ENCODE results near the gene LRP5. TPM values are rescaled to one million over a fixed set of nuclear protein-coding genes. Genes with fewer than 3 reads are reported as not detected.

The LRP5 gene
- total RNA-seq, 1 experiment from 2014 or later: 15.4 TPM

DNA sequence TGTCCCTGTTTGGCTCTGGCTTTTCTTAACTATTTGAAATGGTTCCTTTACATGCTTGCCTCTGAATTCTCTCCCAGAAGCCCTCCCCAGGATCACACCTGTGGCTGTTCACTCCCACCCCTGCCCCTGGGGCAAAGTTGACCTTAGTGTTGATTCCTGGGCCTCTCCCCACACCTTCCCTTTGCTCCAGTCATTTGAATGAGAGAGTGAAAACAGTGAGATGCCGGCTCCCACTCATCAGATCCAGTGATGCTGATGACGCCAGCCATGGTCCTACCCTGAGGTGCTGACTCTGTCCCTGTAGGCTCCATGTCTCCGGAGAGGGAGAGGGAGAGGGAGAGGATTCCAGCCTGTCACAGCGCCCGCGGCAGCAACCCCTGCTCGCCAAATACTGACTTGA, 40.7 kb downstream of the LRP5 start:
- no peak for DNase-seq (ENCODE audit: low read depth)
- in situ Hi-C loops (cut with HindIII; ENCODE audit: low pct_unique_long_range_greater_than_20kb, low sequenced_read_pairs): no loop called here

DNA sequence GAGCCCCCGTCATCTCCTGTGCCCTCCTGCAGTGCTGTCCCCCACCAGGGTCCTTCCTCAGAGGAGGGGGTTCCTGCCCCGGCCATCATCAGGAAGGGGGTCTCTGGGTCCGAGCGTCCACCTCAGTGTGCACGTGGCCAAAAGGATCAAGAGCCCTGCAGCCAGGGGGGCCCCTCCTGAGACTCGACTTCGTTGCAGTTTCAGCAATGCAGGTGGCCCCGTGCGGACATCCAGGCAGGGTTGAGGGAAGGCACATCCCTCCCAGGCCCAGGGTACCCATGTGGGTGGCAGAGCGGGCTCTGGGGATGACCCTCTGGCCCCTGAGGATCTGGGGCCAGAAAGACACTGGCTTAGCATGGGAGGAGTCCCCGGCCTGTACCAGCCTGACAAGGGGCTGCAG, 41.3 kb downstream of the LRP5 start:
- in situ Hi-C loops (cut with HindIII; ENCODE audit: low pct_unique_long_range_greater_than_20kb, low sequenced_read_pairs): no loop called here
- DNase-seq (ENCODE audit: low read depth): no peak

DNA sequence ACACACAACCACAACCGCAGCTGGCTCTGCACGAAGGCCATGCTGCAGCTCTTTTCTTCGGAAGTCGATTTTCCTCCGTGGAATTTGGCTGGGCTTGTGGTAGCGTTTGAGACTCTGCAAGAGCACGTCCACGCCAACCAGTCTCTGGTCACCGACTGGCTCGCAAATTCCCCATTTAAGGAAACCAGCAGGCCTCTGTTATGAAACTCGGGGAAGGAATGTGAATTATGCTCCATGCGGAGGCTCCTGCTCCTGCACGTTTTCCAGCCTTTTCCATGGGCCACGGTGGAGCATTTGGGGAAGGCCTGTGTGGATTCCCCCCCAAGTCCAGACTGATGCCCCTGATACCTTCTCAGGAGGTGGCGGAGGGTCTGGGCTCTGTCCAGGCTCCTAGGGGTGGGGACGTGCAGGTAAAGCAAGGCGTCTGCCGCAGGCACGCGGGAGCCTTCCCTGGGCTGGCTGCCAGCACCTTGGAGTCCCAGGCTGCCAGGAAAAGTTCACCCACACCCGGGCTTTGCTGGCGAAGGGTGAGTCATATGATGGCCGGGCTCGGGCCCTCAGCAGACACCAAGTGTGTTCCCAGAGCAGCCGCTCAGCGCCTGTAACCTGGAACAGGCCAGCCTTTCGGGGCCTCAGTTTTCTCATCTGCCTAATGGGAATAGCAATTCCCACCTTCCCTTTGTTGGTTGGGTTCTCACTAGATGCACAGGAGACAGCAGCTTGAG, 41.9 kb downstream of the LRP5 start:
- in situ Hi-C loops (cut with HindIII; ENCODE audit: low pct_unique_long_range_greater_than_20kb, low sequenced_read_pairs): no loop called here

DNA sequence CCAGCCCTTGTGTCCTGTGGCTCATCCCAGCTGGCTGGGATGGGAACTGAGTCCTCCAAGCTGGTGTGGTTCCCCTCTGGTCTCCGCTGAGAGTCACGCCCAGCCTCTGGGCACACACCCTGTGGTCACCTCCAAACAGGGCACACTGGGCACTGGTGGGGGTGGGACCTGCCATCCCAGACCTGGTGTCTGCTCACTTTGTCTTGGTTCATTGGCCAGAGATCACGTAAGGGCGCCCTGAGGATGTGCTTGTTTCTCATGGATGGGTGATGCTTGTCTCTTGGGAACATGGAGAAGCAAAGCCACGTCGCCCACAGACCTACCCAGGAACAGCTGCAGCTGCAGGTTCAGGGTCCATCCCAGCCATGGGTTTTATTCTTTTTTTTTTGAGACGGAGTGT, 43.1 kb downstream of the LRP5 start:
- in situ Hi-C loops (cut with HindIII; ENCODE audit: low pct_unique_long_range_greater_than_20kb, low sequenced_read_pairs): no loop called here
- no peak for DNase-seq (ENCODE audit: low read depth)

More for the DNA sequence above, 41.9 kb downstream of the LRP5 start:
- DNase-seq (ENCODE audit: low read depth): peak; percentile 16

DNA sequence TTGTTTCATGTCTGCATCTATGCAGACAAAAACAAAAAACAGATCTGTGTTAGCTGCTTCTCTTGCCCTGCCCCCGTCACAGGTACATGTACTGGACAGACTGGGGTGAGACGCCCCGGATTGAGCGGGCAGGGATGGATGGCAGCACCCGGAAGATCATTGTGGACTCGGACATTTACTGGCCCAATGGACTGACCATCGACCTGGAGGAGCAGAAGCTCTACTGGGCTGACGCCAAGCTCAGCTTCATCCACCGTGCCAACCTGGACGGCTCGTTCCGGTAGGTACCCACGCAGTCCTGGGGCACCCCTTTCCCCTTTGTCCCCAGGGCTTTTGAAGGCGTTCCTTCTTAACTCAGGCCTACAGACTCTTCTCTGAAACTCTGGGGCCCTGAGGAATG, 45.2 kb downstream of the LRP5 start:
- in situ Hi-C loops (cut with HindIII; ENCODE audit: low pct_unique_long_range_greater_than_20kb, low sequenced_read_pairs): no loop called here
- no peak for DNase-seq (ENCODE audit: low read depth)

DNA sequence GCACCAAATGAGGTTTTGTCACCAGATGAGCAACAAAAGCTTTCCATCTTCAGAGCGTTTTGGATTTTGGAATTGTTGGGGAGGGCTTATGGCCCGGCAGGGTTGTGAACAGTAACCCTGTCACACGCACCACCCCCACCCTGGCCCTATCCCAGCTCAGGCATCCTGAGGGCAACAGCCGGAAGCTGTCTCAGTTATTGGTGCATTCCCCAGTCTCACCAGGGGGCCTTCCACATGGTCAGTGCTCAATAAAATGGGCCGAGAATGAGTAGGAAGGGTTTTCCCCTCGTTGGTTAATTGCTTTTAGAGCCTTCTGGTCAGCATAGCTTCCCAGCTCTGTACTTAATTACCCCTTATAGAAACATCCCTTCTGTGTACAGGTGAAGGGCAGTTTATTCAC, 46.0 kb downstream of the LRP5 start:
- in situ Hi-C loops (cut with HindIII; ENCODE audit: low pct_unique_long_range_greater_than_20kb, low sequenced_read_pairs): no loop called here
- DNase-seq (ENCODE audit: low read depth): no peak

DNA sequence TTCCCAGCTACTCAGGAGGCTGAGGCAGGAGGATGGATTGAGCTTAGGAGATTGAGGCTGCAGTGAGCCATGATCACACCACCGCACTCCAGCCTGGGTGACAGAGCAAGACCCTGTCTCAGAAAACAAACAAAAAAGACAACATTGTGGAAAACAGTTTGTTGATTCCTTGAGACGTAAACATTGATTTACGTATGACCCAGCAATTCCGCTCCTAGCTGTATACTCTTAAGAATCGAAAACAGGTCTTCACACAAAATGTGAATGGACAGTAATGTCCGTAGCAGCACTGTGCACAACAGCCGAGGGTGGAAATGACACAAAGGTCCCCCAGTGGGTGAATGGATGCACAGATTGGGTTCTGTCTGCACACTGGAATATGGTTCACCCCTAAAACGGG, 49.3 kb downstream of the LRP5 start:
- DNase-seq (ENCODE audit: low read depth): no peak

DNA sequence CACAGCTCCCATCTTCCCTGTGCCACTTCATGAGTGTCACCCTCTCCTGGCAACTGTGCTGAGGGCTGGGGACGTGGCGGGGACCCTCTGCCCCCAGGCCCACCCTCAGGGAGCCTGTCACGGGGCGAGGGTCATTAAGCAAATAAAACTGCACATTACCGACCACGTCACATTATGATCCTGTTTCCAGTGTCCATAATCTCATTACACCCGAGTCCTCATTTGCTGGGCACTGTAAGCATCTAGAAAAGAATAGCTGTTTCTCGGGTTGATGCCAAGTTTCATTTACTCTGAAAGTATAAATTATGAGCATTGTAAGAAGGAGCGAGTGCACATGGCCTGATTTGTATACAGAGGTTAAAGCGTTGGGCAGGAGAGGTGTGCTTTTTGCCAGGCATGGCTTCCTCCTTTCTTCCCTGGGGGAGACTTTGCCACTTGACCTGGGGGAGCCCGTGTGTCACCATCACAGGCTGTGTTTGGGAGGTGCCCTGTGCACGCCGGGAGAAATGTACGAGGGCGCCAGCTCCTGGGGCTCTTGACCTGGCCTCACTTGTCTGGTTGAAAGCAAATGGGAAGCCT, 50.5 kb downstream of the LRP5 start:
- in situ Hi-C loops (cut with HindIII; ENCODE audit: low pct_unique_long_range_greater_than_20kb, low sequenced_read_pairs): no loop called here
- DNase-seq (ENCODE audit: low read depth): no peak

More for the DNA sequence above, 49.3 kb downstream of the LRP5 start:
- in situ Hi-C loops (cut with HindIII; ENCODE audit: low pct_unique_long_range_greater_than_20kb, low sequenced_read_pairs): no loop called here

DNA sequence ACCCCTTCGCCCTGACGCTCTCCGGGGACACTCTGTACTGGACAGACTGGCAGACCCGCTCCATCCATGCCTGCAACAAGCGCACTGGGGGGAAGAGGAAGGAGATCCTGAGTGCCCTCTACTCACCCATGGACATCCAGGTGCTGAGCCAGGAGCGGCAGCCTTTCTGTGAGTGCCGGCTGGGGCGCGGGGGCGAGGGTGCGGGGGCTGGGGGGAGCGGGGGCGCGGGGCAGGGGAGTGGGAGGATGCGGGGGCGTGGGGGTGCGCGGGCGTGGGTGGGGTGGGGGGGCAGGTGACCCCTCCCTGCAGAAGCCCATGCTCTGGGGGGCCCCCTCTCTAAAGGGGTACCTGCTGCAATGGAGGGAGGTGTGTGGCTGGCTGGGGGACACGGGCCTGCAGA, 51.4 kb downstream of the LRP5 start:
- in situ Hi-C loops (cut with HindIII; ENCODE audit: low pct_unique_long_range_greater_than_20kb, low sequenced_read_pairs): no loop called here
- DNase-seq (ENCODE audit: low read depth): no peak

DNA sequence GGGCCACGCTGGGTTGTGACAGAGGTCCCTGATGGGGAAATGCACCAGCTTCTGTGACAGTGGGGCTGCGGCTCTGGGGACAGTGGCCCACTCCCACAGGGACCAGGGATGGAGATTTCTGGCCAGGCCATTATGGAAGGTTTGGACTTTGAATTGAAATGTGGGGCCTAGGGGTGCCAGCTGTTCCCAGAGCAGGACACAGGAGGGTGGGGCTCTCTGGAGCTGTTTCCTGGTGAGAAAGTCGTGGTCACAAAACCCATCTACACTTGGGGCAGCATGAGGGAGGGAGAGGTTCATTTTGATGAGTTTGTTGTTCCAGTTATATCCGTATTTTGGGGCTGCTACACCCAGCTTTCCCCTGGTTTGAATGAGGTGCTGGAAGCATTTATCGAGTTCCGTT, 52.2 kb downstream of the LRP5 start:
- no peak for DNase-seq (ENCODE audit: low read depth)
- in situ Hi-C loops (cut with HindIII; ENCODE audit: low pct_unique_long_range_greater_than_20kb, low sequenced_read_pairs): no loop called here

DNA sequence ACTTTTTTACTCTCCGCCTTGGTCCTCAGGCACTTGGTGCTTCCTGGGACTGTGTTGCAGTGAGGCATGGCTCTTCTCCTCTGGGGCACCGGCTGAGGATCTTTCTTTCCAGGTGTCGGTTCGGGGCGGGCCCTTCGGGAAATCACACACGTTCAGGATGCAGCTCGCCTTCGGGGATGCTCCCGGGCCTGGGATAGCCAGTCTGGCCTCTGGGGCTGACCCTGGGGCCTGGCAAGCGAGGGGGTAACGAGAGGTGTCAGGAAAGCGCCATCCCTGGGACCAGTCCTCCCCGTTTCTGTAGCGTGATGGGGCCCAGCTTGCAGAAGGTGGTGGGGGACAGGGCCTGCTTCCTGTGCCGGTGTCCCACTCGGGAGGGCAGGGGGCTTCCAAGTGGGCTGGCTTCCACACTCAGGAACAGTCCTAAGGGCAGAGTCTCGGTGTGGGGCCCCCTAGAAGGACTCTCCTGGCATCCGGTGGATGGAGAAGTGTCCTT, 53.6 kb downstream of the LRP5 start:
- in situ Hi-C loops (cut with HindIII; ENCODE audit: low pct_unique_long_range_greater_than_20kb, low sequenced_read_pairs): no loop called here
- no peak for DNase-seq (ENCODE audit: low read depth)

DNA sequence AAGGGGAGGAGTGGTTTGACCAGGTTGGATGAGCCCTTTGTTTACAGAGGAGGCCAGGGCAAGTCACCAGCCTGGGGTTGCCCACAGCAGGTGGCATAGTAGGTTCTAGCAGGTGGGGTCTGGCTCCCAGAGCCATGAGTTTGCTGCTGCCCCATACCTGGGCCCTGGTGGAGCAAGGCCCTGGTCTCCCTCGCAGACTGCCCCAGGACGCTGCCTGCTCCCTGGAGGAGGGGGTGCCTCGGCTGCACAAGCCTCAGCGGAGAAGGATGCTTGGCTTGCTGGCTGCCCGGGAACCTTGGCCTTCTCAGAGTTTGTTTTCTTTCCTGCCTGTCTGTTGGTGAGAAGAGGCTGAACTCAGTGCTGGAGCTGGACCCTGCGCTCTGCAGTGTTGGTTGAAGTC, 54.9 kb downstream of the LRP5 start:
- in situ Hi-C loops (cut with HindIII; ENCODE audit: low pct_unique_long_range_greater_than_20kb, low sequenced_read_pairs): no loop called here
- no peak for DNase-seq (ENCODE audit: low read depth)

DNA sequence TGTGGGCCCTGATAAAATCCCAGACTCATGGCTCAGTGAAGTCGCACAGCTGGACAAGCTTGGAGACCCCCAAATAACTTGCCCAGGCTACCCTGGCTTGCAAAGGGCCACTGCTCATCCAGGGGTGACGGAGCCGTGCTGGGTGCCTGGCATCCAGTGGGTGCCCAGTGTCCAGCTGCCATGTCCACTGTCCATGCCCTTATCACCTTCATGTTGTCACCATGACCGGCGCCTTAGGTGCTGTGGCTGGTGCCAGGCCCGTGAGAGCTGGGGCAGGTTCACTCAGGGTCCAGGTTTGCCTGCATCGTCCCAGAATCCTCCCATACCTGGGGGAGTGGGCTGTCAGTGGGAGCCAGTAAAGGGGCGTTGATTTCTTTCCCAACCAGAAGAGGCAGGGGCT, 57.4 kb downstream of the LRP5 start:
- DNase-seq (ENCODE audit: low read depth): no peak
- in situ Hi-C loops (cut with HindIII; ENCODE audit: low pct_unique_long_range_greater_than_20kb, low sequenced_read_pairs): no loop called here

DNA sequence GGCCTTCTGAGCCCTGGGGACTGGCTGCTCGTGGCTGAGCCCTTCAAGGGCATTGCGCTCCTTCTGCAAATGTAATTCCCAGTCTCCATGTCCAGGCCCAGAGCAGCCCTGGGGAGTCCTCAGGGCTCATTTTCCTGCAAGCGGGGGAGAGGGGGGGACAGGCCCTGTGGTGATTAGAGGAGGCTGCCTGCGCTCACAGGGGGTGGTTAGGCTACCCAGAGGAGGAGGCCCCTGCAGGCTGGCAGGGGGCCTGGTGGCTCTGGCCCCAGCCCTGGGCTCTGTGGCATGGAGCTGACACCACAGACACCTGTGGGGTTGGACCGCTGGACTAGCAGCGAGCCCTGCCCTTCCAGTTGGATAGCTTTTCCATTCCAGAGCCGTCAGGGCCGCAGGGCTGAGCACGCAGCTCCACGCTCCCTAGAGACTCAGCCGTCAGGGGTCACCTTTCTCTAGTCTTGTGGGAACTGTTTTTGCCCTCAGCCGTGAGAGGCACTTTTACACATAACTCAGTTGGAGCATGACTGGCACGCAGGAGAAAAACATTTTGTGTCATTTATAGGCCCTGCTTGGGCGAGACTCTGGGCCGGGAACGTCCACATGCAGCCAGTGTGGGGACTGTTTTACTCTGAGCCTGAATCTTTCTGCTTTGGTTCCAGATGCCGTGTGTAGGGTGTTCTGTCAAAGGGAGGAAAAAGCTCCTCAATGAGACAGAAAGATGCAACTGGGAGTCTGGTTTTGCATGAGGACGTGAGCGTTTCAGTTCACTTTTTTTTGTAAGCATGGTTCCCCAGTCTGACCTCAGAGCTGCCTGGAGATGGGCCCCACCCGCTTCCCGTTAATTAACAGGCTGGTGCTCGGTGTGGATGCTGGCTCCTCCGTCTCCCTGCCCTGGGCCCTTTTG, 58.1 kb downstream of the LRP5 start:
- no peak for DNase-seq (ENCODE audit: low read depth)
- in situ Hi-C loops (cut with HindIII; ENCODE audit: low pct_unique_long_range_greater_than_20kb, low sequenced_read_pairs): no loop called here

DNA sequence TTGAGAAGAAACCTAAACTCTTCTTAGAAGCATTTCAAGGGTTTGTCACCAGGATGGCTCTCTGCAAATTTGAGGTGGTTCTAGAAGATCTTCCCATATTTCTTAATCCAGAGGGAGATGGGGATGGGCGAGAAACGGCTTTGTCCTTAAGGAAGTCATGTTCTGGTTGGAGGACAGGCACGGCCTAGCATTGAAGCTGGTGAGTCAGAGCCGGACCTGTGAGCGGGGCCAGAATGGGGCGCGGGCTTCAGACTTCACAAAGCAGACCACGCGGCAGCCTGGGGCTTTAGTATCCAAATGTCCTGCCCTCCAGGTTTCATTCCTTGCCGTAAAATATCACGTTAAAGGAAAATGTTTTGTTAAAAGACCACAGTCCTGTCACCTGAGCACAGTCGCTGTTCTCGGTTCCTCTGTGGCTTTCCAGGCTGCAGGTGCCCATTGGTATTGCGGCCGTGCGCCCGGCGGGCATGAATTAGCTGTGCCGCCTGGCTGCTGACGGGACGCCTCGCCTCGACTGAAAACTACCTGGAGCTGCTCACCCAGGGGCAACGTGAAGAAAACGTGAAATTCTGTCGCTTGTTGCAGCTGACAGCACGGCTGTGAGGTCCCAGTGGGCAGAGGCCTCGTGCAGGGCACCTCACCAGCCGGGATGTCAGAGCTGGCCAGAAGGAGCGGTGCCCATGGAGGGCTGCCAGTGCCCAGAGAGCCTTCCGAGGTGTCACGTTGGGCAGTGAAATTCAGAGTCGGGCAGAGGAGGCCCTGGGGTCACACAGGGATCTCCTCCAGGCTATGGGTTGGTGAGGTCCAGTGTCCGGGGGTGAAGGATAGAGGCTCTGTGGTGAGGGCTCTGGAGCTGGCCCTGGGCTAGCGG, 59.0 kb downstream of the LRP5 start:
- in situ Hi-C loops (cut with HindIII; ENCODE audit: low pct_unique_long_range_greater_than_20kb, low sequenced_read_pairs): no loop called here
- DNase-seq (ENCODE audit: low read depth): no peak

DNA sequence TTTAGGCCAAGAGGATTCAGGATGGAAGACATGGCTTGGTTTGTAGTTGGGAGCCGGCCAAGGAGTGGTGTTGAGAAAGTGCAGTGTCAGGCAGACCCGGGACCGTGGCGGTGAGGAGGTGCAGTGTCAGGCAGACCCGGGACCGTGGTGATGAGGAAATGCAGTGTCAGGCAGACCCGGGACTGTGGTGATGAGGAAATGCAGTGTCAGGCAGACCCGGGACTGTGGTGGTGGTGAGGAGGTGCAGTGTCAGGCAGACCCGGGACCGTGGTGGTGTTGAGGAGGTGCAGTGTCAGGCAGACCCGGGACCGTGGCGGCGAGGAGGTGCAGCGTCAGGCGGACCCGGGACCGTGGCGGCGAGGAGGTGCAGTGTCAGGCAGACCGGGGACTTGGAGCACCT, 59.7 kb downstream of the LRP5 start:
- DNase-seq (ENCODE audit: low read depth): no peak
- in situ Hi-C loops (cut with HindIII; ENCODE audit: low pct_unique_long_range_greater_than_20kb, low sequenced_read_pairs): no loop called here

DNA sequence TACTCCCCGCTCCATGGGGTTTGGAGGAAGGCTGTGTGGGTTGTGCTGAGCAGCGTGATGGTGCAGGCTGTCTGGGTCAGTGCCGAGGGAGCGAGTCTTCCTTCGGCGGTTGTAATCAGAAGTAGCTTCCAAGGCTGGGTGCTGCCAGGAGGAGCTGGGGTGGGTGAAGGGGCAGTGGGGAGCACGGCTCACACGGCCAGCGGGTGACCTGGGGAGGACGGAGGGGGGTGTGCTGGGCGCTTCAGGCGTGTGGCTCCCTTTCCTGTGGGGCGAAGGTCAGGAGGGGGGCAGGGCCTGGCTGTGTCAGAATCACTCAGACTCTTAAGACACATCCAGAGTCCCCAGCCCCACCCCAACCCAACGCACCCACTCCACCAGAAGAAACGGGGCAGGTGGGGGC, 60.2 kb downstream of the LRP5 start:
- in situ Hi-C loops (cut with HindIII; ENCODE audit: low pct_unique_long_range_greater_than_20kb, low sequenced_read_pairs): no loop called here

DNA sequence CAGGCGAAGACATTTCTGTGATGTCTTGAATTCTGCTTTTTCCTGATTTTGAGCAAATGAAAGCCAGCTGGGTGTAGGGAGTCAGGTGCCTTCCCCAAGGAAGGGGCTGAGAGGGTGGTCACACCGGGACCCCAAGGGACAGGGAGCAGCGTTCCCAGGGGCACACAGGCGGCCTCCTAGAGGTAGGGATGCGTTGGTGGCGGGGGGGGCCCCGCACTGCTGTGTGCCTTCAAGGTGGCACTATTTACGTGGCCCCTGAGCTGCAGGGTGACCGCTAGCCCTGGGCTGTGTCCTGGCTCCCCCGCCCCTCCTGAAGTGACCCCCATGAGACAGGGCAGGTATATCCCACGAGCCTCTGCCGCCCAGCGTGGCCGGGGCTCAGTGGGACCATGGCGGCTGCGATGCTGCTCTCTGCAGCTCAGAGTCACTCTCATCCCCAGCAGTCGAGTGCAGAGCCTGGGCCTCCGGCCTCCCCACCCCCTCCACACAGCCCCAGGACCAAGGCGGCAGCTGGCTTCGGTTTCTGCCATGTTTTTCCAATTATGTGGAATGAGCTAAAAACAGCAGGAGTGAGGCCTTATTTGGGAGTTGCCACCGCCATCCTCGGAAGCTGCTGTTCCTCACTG, 60.9 kb downstream of the LRP5 start:
- in situ Hi-C loops (cut with HindIII; ENCODE audit: low pct_unique_long_range_greater_than_20kb, low sequenced_read_pairs): no loop called here
- DNase-seq (ENCODE audit: low read depth): no peak

More for the DNA sequence above, 60.2 kb downstream of the LRP5 start:
- DNase-seq (ENCODE audit: low read depth): no peak

All from Caki2 (cell line).